Lower lobe of right lung (tissue), 2 donors: ENCODE data around the gene GPR37. TPM values are rescaled to one million over a fixed set of nuclear protein-coding genes. Genes with fewer than 3 reads are reported as not detected.
A peak's percentile ranks its signal among the peaks of the same experiment; 100 is the strongest.

ENCODE experiments used
- ATAC-seq, 2 donors: fragments of 200-7000 bp; cut with Tn5 transposase; one replicate each; pipeline ENCODE4 v1.9.1; 2020 to 2022; ENCODE audit warnings: mild to moderate bottlenecking in 2 of 2, moderate library complexity in 2 of 2
- DNase-seq: peaks from one replicate; pipeline ENCODE4 v3.0.0-alpha.2; 2020
- H3K27ac ChIP-seq: fragments of 200-600 bp; one replicate; pipeline ENCODE4 v1.8.0; 2022
- H3K27me3 ChIP-seq: fragments of 200-600 bp; one replicate; pipeline ENCODE4 v1.8.0; 2022; ENCODE audit warnings: low read depth
- H3K36me3 ChIP-seq: fragments of 200-600 bp; one replicate; pipeline ENCODE4 v1.8.0; 2022; ENCODE audit warnings: mild to moderate bottlenecking
- H3K4me1 ChIP-seq: fragments of 200-600 bp; one replicate; pipeline ENCODE4 v1.8.0; 2022
- H3K4me3 ChIP-seq: fragments of 200-600 bp; one replicate; pipeline ENCODE4 v1.8.0; 2022; ENCODE audit warnings: mild to moderate bottlenecking
- H3K9me3 ChIP-seq: fragments of 200-600 bp; one replicate; pipeline ENCODE4 v1.8.0; 2022
- intact Hi-C: fragments of 100-400 bp; cut with DNase I; formaldehyde crosslinking; loops from one replicate; pipeline ENCODE4 v1.11.0; 2022
- total RNA-seq: library from RNA; stranded (reverse); fragmentation: NEBNext Ultra II Directional; extraction: Animal tissue kit (Norgen Biotek cat#: 25700); gene quantifications from one replicate; pipeline ENCODE4 v1.2.1, GENCODE V29; 2021
- TF ChIP-seq, protein P1 (sequence below): fragments of 200-600 bp; IDR thresholded peaks from one replicate; pipeline ENCODE4 v1.8.0; 2022; ENCODE audit warnings: antibody characterized with exemption, mild to moderate bottlenecking
- donor health status: DM: no; HTN: yes; CAD: no; lungs with severe emphysema.

Gene GPR37
- total RNA-seq, 1 donor from 2014 or later = 0.59 TPM

DNA sequence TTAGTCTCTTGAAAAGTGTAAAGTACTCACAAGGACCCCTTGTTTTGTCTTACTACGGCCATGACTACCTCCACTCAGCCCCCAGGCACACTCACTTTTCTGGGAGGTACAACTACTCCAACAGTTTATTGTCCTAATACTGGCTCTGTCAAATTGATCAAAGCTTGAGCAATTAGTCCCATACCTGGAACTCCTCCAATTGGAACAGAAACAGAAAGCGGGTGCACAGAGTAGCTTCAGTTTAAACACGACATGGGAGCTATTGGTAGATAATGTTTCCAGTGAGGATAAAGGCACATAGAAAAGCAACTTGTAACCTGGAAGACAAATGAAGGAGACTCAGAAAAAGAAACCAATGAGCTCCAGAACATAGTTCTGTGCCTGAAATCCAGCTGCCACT, 7.7 kb upstream of the GPR37 start:
- Histone ChIP-seq H3K9me3 (no peaks in the 10 kb centered on the region), H3K4me1 (no peaks in the 10 kb centered on the region), H3K4me3 (no peak overlapping the region), H3K27me3 (peaks cover 4% of the 10 kb centered on the region), H3K27ac (no peak overlapping the region), H3K36me3 (no peaks in the 10 kb centered on the region)
- DNase-seq = no peak
- TF ChIP-seq, protein P1, sequence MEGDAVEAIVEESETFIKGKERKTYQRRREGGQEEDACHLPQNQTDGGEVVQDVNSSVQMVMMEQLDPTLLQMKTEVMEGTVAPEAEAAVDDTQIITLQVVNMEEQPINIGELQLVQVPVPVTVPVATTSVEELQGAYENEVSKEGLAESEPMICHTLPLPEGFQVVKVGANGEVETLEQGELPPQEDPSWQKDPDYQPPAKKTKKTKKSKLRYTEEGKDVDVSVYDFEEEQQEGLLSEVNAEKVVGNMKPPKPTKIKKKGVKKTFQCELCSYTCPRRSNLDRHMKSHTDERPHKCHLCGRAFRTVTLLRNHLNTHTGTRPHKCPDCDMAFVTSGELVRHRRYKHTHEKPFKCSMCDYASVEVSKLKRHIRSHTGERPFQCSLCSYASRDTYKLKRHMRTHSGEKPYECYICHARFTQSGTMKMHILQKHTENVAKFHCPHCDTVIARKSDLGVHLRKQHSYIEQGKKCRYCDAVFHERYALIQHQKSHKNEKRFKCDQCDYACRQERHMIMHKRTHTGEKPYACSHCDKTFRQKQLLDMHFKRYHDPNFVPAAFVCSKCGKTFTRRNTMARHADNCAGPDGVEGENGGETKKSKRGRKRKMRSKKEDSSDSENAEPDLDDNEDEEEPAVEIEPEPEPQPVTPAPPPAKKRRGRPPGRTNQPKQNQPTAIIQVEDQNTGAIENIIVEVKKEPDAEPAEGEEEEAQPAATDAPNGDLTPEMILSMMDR = no peak
- intact Hi-C loops = no loop called here
- ATAC-seq = no peak

DNA sequence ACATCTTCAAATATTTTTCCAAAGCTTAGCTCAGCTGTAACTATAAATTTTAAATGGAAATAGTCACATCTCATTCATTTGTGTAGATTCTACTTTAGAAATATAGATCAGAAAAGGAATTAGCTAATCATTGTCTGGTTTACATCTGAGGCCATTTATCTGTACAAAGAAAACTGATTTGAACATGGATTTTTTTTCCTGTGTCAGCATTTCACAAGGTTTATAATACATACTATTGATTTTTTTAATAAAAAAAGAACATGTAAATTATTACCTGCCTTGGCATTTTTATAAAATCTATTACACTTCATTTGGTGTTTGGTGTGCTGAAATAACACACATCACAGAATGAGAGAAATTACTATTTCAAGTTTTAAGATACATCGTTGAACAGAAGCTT, 3.5 kb upstream of the GPR37 start:
- TF ChIP-seq, protein P1 = no peak
- intact Hi-C loops = no loop called here
- H3K27me3 ChIP-seq = peaks cover 27% of the 10 kb centered on the region

DNA sequence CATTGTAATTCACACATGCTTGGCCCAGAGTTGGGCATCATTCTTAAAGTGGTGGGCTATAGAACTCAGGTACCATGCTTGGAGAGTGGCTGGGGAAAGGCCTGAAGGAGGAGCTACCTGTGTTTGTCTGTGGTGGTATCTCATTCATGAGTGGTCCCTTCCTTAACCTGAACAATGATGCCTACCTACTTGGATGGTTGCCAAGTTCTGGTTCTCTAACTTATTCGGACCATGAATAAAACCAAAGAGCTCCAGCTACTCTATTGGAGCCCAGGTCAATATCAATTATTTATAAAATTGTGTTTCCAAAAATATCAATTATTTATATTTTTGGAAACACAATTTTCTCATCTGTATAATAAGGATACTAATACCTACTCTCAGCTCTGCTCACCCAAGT, 2.9 kb upstream of the GPR37 start:
- TF ChIP-seq, protein P1 = no peak
- DNase-seq = no peak
- H3K36me3 ChIP-seq = no peaks in the 10 kb centered on the region
- intact Hi-C loops = no loop called here
- no peak for ATAC-seq
- no peaks in the 10 kb centered on the region for H3K9me3 ChIP-seq
- H3K27me3 ChIP-seq = peaks cover 33% of the 10 kb centered on the region
- no peak overlapping the region for H3K27ac ChIP-seq
- peaks cover 11% of the 10 kb centered on the region for H3K4me1 ChIP-seq
- H3K4me3 ChIP-seq = no peak overlapping the region

More for the DNA sequence above, 3.5 kb upstream of the GPR37 start:
- no peaks in the 10 kb centered on the region for H3K9me3 ChIP-seq
- H3K27ac ChIP-seq = no peak overlapping the region
- peaks cover 11% of the 10 kb centered on the region for H3K4me1 ChIP-seq
- H3K4me3 ChIP-seq = no peak overlapping the region
- DNase-seq (no peak), ATAC-seq (no peak)
- no peaks in the 10 kb centered on the region for H3K36me3 ChIP-seq

DNA sequence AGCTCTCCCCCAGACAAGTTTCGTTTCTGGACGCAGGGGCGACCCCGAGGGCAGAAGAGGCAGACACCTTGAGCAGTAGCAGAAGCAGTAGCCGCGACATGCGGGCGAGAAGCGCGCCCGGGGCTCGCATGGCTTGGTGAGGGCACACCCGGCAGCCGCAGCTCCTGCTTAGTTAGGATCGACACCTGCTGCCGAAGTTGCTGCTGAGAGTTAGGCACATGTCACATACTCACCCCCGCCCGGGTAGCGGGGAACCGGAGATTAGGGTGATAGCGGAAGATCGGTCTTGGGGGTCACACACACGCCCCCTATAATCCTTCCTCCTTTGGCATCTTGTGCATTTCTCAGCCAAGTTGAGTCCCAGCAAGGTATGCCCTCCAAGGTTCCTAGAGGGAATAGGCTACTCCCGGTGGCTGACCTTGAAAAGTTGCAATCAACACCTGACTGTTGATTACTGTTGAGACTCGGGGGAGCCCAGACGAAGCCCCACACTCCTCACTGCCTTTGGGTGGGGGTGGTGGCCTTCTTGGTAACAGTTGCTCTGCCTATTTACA, 668 bp downstream of the GPR37 start:
- no peak overlapping the region for H3K27ac ChIP-seq
- H3K4me3 ChIP-seq = peak overlapping the region; percentile 62
- peak; percentile 46 for DNase-seq
- H3K4me1 ChIP-seq = peaks cover 11% of the 10 kb centered on the region
- peak; percentile 52 to 68 for ATAC-seq
- H3K9me3 ChIP-seq = no peaks in the 10 kb centered on the region
- H3K27me3 ChIP-seq = peaks cover 47% of the 10 kb centered on the region
- intact Hi-C loops = no loop called here
- H3K36me3 ChIP-seq = no peaks in the 10 kb centered on the region
- TF ChIP-seq, protein P1 = no peak

DNA sequence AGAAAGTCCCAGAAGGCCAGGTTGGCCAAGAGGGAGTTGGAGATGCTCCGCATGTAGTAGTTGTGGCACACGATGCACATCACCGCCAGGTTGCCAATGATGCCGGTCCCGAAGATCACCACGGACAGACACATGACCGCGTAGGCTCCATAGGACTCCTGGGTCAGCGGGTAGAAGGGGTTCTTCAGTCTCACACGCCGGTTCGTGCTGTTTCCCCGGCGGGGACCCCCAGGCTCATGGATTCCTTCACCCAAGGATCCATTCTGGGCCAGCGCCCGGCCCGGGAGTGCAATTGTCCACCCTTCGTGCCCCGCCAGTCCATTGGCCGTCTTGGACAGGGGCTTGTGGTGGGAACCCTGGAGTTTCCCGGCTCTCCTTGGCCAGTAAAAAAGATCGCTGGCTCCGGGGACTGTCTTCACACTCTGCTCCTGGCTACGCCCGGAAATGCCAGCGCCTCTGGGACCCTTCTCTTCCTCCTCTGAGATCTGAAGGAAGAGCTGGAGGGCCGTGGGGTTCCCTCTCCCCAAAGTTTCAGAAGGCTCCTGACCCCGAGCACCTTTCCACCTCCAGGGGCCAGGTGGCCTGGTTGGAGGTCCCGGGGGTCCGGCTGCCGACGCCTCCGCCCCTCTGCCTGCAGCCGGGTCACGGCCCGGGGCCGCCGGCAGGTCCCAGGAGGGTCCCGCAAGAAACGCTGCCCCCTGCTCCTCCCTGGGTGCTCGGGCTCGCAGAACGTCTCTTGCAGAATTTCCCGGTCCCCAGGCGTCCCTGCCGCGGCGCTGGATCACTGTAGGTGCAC, 1.3 kb downstream of the GPR37 start:
- Histone ChIP-seq H3K36me3 (no peaks in the 10 kb centered on the region), H3K27me3 (peaks cover 47% of the 10 kb centered on the region), H3K4me3 (peak overlapping the region; percentile 62), H3K9me3 (no peaks in the 10 kb centered on the region), H3K27ac (no peak overlapping the region), H3K4me1 (peaks cover 11% of the 10 kb centered on the region)
- TF ChIP-seq, protein P1 = no peak
- ATAC-seq = no peak
- intact Hi-C loops = no loop called here
- DNase-seq = no peak
